Tibial nerve (tissue), 4 donors: ENCODE measurements around the gene ALKBH2.

ENCODE experiments used
- CTCF ChIP-seq, 5 experiments: fragments of 200-600 bp in 3 of 5; fragments of 450-650 bp in 2 of 5; sonication (generic) in 3 of 5; IDR thresholded peaks; one replicate each; pipeline ENCODE4 v1.5.1; 2016 to 2019; ENCODE audit warnings: antibody characterized with exemption in 5 of 5, mild to moderate bottlenecking in 3 of 5, moderate library complexity in 2 of 5
- EP300 ChIP-seq, 2 donors: sonication (generic); formaldehyde crosslinking; IDR thresholded peaks; one replicate each; pipeline ENCODE4 v1.6.1; 2017; ENCODE audit warnings: antibody characterized with exemption in 2 of 2, mild to moderate bottlenecking in 1 of 2

GRCh38 chr12:109092497-109093021, 713 bp downstream of the ALKBH2 start:
- TF ChIP-seq CTCF (IDR thresholded peaks at IDR 0.05), result no peak
- no peak for TF ChIP-seq EP300 (IDR thresholded peaks at IDR 0.05)
